Hepatocyte (in vitro differentiated cells): ENCODE measurements around the gene CDC123.
"Not testable (repeated sequence)": the region's sequence is repeated elsewhere in the genome, so short reads cannot be mapped to it uniquely, and the experiment has no call there.

Experiments used
- EZH2 ChIP-seq: fragments of 200-600 bp; sonication (generic); IDR thresholded peaks from 2 replicates; pipeline ENCODE4 v1.6.1; 2016; ENCODE audit warnings: antibody characterized with exemption, mild to moderate bottlenecking, borderline replicate concordance
- EZH2phosphoT487 ChIP-seq: fragments of 200-600 bp; sonication (generic); IDR thresholded peaks from one replicate; pipeline ENCODE4 v1.6.1; 2018; ENCODE audit warnings: antibody characterized with exemption, mild to moderate bottlenecking, low read depth, moderate library complexity; ENCODE audit not compliant: unreplicated experiment, severe bottlenecking
- TF ChIP-seq, protein P1 (sequence below): fragments of 200-600 bp; sonication (generic); IDR thresholded peaks from 2 replicates; pipeline ENCODE4 v1.5.1; 2016; ENCODE audit warnings: antibody characterized with exemption, mild to moderate bottlenecking; ENCODE audit not compliant: poor library complexity

DNA sequence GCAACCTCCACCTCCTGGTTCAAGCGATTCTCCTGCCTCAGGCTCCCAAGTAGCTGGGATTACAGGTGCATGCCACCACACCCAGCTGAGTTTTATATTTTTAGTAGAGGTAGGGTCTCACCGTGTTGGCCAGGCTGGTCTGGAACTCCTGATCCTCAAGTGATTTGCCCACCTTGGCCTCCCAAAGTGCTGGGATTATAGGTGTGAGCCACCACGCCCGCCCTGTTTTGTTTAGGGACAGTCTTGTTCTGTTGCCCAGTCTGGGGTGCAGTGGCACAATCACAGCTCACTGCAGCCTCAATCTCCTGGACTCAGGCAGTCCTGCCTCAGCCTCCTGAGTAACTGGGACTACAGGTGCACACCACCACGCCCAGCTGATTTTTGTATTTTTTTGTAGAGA is 54.7 kb downstream of the CDC123 start:
- not testable (repeated sequence) for TF ChIP-seq EZH2, EZH2phosphoT487
- TF ChIP-seq, protein P1, sequence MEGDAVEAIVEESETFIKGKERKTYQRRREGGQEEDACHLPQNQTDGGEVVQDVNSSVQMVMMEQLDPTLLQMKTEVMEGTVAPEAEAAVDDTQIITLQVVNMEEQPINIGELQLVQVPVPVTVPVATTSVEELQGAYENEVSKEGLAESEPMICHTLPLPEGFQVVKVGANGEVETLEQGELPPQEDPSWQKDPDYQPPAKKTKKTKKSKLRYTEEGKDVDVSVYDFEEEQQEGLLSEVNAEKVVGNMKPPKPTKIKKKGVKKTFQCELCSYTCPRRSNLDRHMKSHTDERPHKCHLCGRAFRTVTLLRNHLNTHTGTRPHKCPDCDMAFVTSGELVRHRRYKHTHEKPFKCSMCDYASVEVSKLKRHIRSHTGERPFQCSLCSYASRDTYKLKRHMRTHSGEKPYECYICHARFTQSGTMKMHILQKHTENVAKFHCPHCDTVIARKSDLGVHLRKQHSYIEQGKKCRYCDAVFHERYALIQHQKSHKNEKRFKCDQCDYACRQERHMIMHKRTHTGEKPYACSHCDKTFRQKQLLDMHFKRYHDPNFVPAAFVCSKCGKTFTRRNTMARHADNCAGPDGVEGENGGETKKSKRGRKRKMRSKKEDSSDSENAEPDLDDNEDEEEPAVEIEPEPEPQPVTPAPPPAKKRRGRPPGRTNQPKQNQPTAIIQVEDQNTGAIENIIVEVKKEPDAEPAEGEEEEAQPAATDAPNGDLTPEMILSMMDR = not testable (repeated sequence)
